ENCODE data around the gene CAMKMT.

CAMKMT gene

DNA sequence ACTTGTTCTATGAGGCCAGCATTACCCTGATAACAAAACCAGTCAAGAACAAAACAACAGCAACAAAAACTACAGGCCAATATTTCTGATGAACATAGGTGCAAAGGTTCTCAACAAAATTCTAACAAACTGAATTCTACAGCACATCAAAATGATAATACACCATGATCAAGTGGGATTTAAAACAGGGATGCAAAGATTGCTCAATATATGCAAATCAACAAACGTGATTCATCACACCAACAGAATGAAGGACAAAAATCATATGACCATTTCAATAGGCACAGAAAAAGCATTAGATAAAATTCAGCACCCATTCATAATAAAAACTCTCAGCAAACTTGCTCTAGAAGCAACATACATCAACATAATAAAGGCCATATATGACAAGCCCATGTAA is 173.6 kb downstream of the CAMKMT start:
- TF ChIP-seq, protein P1, sequence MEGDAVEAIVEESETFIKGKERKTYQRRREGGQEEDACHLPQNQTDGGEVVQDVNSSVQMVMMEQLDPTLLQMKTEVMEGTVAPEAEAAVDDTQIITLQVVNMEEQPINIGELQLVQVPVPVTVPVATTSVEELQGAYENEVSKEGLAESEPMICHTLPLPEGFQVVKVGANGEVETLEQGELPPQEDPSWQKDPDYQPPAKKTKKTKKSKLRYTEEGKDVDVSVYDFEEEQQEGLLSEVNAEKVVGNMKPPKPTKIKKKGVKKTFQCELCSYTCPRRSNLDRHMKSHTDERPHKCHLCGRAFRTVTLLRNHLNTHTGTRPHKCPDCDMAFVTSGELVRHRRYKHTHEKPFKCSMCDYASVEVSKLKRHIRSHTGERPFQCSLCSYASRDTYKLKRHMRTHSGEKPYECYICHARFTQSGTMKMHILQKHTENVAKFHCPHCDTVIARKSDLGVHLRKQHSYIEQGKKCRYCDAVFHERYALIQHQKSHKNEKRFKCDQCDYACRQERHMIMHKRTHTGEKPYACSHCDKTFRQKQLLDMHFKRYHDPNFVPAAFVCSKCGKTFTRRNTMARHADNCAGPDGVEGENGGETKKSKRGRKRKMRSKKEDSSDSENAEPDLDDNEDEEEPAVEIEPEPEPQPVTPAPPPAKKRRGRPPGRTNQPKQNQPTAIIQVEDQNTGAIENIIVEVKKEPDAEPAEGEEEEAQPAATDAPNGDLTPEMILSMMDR (IDR thresholded peaks at IDR 0.05; ENCODE audit: insufficient read depth, missing control alignments), result no peak
- DNase-seq (ENCODE audit: insufficient read length, low spot score) (no peak), FAIRE-seq (no peak)

DNA sequence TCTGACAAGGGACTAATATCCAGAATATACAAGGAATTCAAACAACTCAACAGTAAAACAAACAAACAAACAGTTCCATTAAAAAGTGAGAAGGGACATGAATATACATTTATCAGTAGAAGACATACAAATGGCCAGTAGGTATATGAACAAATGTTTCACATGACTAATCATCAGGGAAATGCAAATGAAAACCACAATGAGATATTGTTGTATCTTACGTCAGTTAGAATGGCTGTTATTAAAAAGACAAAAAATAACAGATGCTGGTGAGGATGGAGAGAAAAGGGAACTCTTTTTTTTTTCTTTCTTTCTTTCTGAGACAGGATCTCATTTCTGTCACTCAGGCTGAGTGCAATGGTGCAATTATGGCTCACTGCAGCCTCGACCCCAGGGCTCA is 175.5 kb downstream of the CAMKMT start:
- no peak for FAIRE-seq
- TF ChIP-seq, protein P1 (IDR thresholded peaks at IDR 0.05; ENCODE audit: insufficient read depth, missing control alignments), result no peak
- no peak for DNase-seq (ENCODE audit: insufficient read length, low spot score)

DNA sequence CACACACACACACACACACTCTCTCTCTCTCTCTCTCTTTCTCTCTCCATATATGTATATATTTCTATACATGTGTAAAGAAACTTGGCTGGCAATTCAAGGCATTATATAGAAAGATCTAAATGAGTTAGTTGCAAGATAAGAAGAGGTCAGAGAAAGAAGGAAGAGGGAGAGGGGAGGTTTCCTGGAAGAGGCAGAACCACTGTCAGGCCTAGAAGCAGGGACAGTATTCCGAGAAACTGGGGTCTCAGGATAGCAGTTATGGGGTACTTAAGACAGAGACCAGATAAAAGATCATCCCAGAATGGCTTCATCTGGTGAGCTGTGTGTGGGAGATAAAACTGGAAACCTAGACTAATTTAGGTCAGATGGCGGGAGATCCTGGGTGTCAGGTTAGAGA is 180.8 kb downstream of the CAMKMT start:
- TF ChIP-seq, protein P1 (IDR thresholded peaks at IDR 0.05; ENCODE audit: insufficient read depth, missing control alignments), result no peak
- no peak for FAIRE-seq
- DNase-seq (ENCODE audit: insufficient read length, low spot score), result no peak

DNA sequence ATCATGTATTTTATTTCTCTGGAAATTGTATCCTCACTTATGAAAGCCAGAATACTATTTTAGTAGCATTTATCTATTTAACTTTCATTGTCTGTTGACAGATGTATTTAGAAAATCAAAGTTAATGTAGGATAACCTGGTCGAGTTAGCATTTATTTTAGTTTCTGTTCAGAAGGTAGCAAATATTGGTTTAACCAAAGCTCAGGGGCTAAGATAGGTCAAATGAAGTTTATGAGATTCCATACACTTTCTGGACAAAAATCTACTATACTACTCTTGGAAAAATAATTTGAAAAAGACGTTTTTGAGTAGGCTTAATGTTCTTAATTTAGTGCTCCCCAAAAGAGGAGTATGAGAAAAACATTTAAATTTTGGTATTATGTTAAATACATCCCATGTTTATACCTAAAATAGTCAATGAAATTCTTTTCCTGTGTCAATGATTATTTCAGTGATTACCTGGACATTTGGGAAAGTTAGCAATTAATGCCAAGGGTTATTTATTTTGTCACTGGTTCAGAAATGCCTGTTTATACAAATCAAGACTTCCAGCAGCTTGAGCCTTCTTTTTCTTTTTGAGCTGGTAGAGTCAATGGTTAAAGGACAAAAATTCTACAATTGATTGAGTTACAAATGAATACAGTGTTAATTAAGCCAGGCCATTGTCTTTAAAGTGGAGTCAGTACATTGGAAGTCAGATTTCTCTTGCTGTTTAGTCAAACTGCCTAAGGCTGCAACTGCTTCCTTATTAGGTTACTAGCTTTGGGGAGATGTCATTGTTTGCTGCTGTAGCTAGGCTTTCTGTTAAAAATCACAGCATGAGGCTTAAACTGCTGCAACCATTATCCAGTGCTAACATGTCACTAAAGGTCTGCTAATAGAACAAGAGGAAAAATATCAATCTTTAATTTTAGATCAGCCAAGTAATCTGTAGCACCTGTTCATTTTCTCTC is 182.3 kb downstream of the CAMKMT start:
- TF ChIP-seq, protein P1 (IDR thresholded peaks at IDR 0.05; ENCODE audit: insufficient read depth, missing control alignments), result no peak
- FAIRE-seq (no peak), DNase-seq (ENCODE audit: insufficient read length, low spot score) (no peak)

DNA sequence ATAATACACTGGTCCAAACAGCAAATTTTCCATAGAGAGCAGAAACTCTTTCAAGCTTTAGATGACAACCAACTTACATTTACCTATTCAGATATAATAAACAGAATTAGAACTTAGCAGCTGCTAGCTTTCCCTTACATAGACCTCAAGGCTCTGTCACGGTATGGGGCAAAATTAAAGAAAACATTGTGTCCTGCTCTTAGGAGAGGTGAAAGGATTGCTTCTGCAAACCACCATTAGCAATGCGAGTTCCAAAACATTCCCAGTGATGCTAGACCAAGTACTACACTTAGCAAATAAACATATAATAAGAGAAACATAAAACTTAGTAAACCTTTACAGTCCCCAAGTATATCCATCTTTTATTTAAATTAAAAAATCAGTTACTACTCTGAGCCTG is 183.3 kb downstream of the CAMKMT start:
- DNase-seq (ENCODE audit: insufficient read length, low spot score), result no peak
- TF ChIP-seq, protein P1 (IDR thresholded peaks at IDR 0.05; ENCODE audit: insufficient read depth, missing control alignments), result no peak
- FAIRE-seq, result no peak

DNA sequence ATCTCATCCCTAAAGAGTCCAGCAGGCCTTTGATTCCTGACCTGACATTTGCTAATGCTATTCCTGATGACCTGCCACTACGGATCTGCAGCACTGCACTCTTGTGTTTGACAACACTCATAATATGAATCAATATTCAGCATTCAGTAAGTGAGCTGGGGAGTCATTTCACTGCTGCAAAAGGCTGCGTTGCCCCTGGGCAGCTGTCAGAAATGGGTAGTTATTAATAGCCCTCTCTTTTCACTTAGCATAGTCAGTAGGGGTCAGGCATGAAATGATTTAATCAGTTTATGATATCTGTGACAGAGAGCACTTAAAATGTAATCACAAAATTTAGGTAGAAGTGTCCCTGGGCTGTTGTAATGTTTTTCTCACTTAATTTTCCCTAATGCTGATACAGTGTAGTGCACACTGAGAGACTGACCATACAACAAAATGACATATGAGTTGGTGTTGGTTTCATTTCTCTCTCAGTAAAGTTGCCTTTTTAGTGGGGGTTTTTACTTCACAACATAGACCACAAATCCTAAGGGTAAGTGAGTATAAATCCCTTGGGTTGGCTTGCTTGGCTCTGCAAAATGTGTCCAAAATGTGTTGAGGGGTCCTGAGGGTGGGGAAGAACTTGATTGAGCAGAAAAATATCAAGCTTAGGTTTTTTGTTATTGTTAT is 184.8 kb downstream of the CAMKMT start:
- TF ChIP-seq, protein P1 (IDR thresholded peaks at IDR 0.05; ENCODE audit: insufficient read depth, missing control alignments), result no peak
- FAIRE-seq, result no peak
- no peak for DNase-seq (ENCODE audit: insufficient read length, low spot score)

DNA sequence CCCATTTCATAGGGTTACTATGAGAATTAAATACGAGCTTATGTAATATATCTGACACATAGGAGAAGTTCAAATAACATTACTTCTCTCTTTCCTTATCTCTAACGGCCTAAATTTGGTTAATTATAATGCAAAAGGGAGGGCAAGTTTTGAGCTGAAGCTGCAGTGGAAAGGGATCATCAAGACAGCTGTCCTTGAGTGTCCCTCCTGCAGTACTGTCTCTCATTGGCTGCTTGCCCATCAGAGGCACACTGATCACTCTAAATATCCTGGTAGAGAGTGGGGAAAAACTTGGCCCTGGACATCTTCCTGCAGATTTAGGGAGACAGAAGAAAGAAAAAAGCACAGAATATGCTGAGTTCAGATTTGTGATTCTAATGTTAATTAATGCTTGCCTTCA is 186.0 kb downstream of the CAMKMT start:
- FAIRE-seq (no peak), DNase-seq (ENCODE audit: insufficient read length, low spot score) (no peak)
- TF ChIP-seq, protein P1 (IDR thresholded peaks at IDR 0.05; ENCODE audit: insufficient read depth, missing control alignments), result no peak

All from D721Med (cell line).